IMR-90 (cell line): Measurements from ENCODE around the gene SRP14. TPM values are rescaled to one million over a fixed set of nuclear protein-coding genes. Genes with fewer than 3 reads are reported as not detected.

Experiments used
- ATAC-seq: fragments of 200-7000 bp; cut with Tn5 transposase; 2 replicates; pipeline ENCODE4 v1.9.1; 2020; ENCODE audit warnings: low read depth, mild to moderate bottlenecking, moderate library complexity
- BruUV-seq: library from RNA; stranded (reverse); fragments of 400-500 nt; replicated peaks from 2 replicates; lab custom pipeline; 2021; lab: Mats Ljungman, UMichigan
- CTCF ChIA-PET: fragments of 300-600 bp; formaldehyde crosslinking; extraction: SDS; loops from one replicate; lab custom pipeline; 2021; ENCODE audit warnings: antibody characterized with exemption; lab: Yijun Ruan, JAX
- POLR2A ChIA-PET: fragments of 300-600 bp; sonication (Branson Sonifier 250); formaldehyde crosslinking; loops from one replicate; lab custom pipeline; 2022; ENCODE audit warnings: antibody characterized with exemption; ENCODE audit not compliant: unreplicated experiment; lab: Charles Lee
- DNase-seq: peaks from one replicate; pipeline ENCODE4 v3.0.0; 2013
- H2AFZ ChIP-seq: replicated peaks from 2 replicates; pipeline ENCODE3; 2013; ENCODE audit warnings: low read length, mild to moderate bottlenecking; ENCODE audit not compliant: poor library complexity
- H2AK5ac ChIP-seq: 2 replicates; pipeline ENCODE4 v1.6.1; 2013; ENCODE audit warnings: low read depth, low read length, inconsistent platforms
- H2AK9ac ChIP-seq: replicated peaks from 2 replicates; pipeline ENCODE3; 2013; ENCODE audit warnings: mild to moderate bottlenecking, low read depth, low read length, moderate library complexity; ENCODE audit not compliant: poor library complexity
- H2BK120ac ChIP-seq: 2 replicates; pipeline ENCODE4 v1.6.1; 2013; ENCODE audit warnings: low read depth, low read length, inconsistent platforms
- H2BK15ac ChIP-seq: 3 replicates; pipeline ENCODE4 v1.6.1; 2013; ENCODE audit warnings: low read depth, low read length, inconsistent platforms
- H2BK20ac ChIP-seq: 2 replicates; pipeline ENCODE4 v1.6.1; 2013; ENCODE audit warnings: low read depth, mild to moderate bottlenecking, inconsistent platforms, low read length, moderate library complexity
- H2BK5ac ChIP-seq: 2 replicates; pipeline ENCODE4 v1.6.1; 2013; ENCODE audit warnings: mild to moderate bottlenecking, low read depth, low read length, inconsistent platforms; ENCODE audit not compliant: poor library complexity, severe bottlenecking
- H3K14ac ChIP-seq: replicated peaks from 2 replicates; pipeline ENCODE4 v1.6.1; 2013; ENCODE audit warnings: low read depth, low read length, inconsistent platforms
- H3K18ac ChIP-seq: 2 replicates; pipeline ENCODE4 v1.6.1; 2013; ENCODE audit warnings: low read depth, low read length, control low read depth
- H3K23ac ChIP-seq: 2 replicates; pipeline ENCODE4 v1.6.1; 2013; ENCODE audit warnings: low read depth, low read length, inconsistent platforms
- H3K27ac ChIP-seq: 2 replicates; pipeline ENCODE4 v1.5.1; 2013; ENCODE audit warnings: mild to moderate bottlenecking, control low read depth, low read length; ENCODE audit not compliant: insufficient read depth
- H3K27me3 ChIP-seq: 2 replicates; pipeline ENCODE4 v1.6.1; 2013; ENCODE audit warnings: low read length; ENCODE audit not compliant: control insufficient read depth, insufficient read depth
- H3K36me3 ChIP-seq: 2 replicates; pipeline ENCODE4 v1.6.1; 2013; ENCODE audit warnings: low read length, mixed read lengths; ENCODE audit not compliant: control insufficient read depth, insufficient read depth
- H3K4ac ChIP-seq: 2 replicates; pipeline ENCODE4 v1.6.1; 2013; ENCODE audit warnings: low read depth, low read length, inconsistent platforms
- H3K4me1 ChIP-seq: 2 replicates; pipeline ENCODE4 v1.6.1; 2013; ENCODE audit warnings: low read length, mixed read lengths; ENCODE audit not compliant: control insufficient read depth, insufficient read depth
- H3K4me2 ChIP-seq: 2 replicates; pipeline ENCODE4 v1.6.1; 2013; ENCODE audit warnings: low read depth, mild to moderate bottlenecking, control low read depth, low read length, moderate library complexity
- H3K4me3 ChIP-seq: 2 replicates; pipeline ENCODE4 v1.5.1; 2013; ENCODE audit warnings: low read depth, mild to moderate bottlenecking, control low read depth, low read length, moderate library complexity; ENCODE audit not compliant: insufficient read depth
- H3K56ac ChIP-seq: 2 replicates; pipeline ENCODE4 v1.6.1; 2013; ENCODE audit warnings: low read length, inconsistent platforms; ENCODE audit not compliant: insufficient read depth; ENCODE audit errors: extremely low read depth
- H3K79me1 ChIP-seq, 2 experiments: 2 replicates each; pipeline ENCODE4 v1.6.1; 2013; ENCODE audit warnings: low read length in 2 of 2, inconsistent platforms in 1 of 2, low read depth in 1 of 2
- H3K9ac ChIP-seq: 2 replicates; pipeline ENCODE4 v1.6.1; 2013; ENCODE audit warnings: low read depth, low read length, control low read depth
- H3K9me1 ChIP-seq: 2 replicates; pipeline ENCODE4 v1.6.1; 2013; ENCODE audit warnings: low read length, inconsistent platforms; ENCODE audit not compliant: insufficient read depth
- H3K9me3 ChIP-seq: 2 replicates; pipeline ENCODE4 v1.6.1; 2013; ENCODE audit warnings: low read length; ENCODE audit not compliant: control insufficient read depth, insufficient read depth
- H4K20me1 ChIP-seq: 2 replicates; pipeline ENCODE4 v1.6.1; 2013; ENCODE audit warnings: low read length, inconsistent platforms; ENCODE audit not compliant: insufficient read depth
- H4K5ac ChIP-seq: 2 replicates; pipeline ENCODE4 v1.6.1; 2013; ENCODE audit warnings: mild to moderate bottlenecking, low read depth, low read length, control low read depth
- H4K8ac ChIP-seq, 2 experiments: 2 replicates each; pipeline ENCODE4 v1.6.1; 2013; ENCODE audit warnings: low read depth in 2 of 2, low read length in 2 of 2, control low read depth in 1 of 2, inconsistent platforms in 1 of 2
- H4K91ac ChIP-seq: 2 replicates; pipeline ENCODE4 v1.6.1; 2013; ENCODE audit warnings: low read depth, low read length, inconsistent platforms; ENCODE audit not compliant: insufficient read depth
- MAFK ChIP-seq: IDR thresholded peaks from 2 replicates; pipeline ENCODE4 v1.6.1; 2012; ENCODE audit warnings: low read depth, low read length, improper control_type of control experiment
- NFE2L2 ChIP-seq: fragments of 150-350 bp; IDR thresholded peaks from 2 replicates; pipeline ENCODE4 v1.6.1; 2016; ENCODE audit warnings: low read depth, mild to moderate bottlenecking, low read length
- WGBS, 2 experiments: methylation state at CpG; one replicate each; pipeline versions ENCODE4 v1.1.5 to v1.1.7; 2013; ENCODE audit warnings: missing lambda C conversion rate in 2 of 2; ENCODE audit not compliant: insufficient read length in 1 of 2; ENCODE audit errors: extremely low coverage in 2 of 2; 5-methylcytosine and 5-hydroxymethylcytosine counted together
- dilution Hi-C: fragments of 300-500 bp; cut with HindIII; formaldehyde crosslinking; loops from one replicate; pipeline ENCODE4 v1.14.3; 2018; ENCODE audit warnings: low sequenced_read_pairs; ENCODE audit not compliant: unreplicated experiment
- in situ Hi-C: fragments of 300-500 bp; cut with MboI; formaldehyde crosslinking; loops from 3 replicates; pipeline ENCODE4 v1.14.3; 2019; ENCODE audit warnings: low sequenced_read_pairs, inconsistent platforms, mixed read lengths
- intact Hi-C: fragments of 100-400 bp; cut with micrococcal nuclease; formaldehyde crosslinking; loops from 2 replicates; pipeline ENCODE4 v1.10.0; 2022
- polyA plus RNA-seq, 3 experiments: library from polyadenylated mRNA; depleted of rRNA; stranded (reverse); fragments of >200 nt; gene quantifications; 2 replicates each; pipeline ENCODE4 v1.2.3, GENCODE V29; 2012; ENCODE audit warnings: low replicate concordance in 1 of 3
- total RNA-seq: library from RNA; depleted of rRNA; stranded (reverse); fragments of >200 nt; gene quantifications from 2 replicates; pipeline ENCODE4 v1.2.3, GENCODE V29; 2012

Gene SRP14
- total and polyA plus RNA-seq, 2 of the 4 experiments (the other 2 are of a cell fraction): 106 to 295 TPM

DNA sequence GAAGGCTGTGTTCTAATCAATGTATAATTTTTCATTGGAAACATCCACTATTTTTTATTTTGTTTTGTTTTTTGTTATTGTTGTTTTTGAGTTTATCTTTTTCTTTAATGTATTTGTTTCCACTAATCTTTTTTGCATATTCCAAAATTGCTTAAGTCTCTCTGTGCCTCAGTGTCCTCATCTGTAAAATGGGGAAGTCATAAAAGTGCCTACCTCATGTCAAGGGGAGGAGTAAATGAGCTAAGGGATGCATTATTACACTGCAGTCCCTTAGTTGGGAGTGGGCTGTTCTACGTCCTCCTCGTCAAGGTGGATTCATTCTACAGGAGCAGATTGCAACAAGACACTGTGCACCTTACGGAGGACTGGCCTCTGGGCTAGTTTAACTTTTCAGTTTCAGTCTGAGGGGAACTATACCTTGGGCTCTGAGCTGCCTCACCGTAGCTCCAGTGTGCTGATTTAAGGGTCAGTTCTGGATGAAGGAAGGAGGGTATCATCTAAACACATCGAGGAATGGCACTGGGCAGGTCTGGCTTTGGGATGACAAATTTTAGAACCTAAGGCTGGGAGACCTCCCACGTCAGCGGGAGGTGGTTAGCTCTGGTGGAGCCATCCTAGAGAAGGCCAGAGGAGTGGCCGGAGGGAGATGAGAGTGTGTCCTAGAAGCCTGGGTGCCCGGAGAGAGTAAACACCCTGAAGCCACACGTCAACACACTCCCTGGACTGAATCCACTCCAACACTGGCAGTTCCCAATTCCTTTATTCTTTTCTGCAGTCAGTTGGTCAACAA lies 5.1 kb upstream of the SRP14 start:
- Histone ChIP-seq H4K8ac (peak overlapping the region in 1 of 2 experiments; percentile 63; a peak in 1 of 4 replicates), H3K79me1 (peaks cover 10 to 44% of the 10 kb centered on the region in 2 experiments), H3K9me1 (peaks cover 21% of the 10 kb centered on the region), H4K5ac (no peak overlapping the region), H2BK15ac (no peak overlapping the region), H4K20me1 (no peaks in the 10 kb centered on the region), H2BK120ac (no peak overlapping the region), H2BK5ac (no peak overlapping the region), H3K56ac (no peak overlapping the region), H3K27me3 (no peaks in the 10 kb centered on the region), H2AFZ (no peak overlapping the region), H2AK5ac (0 out of 2 replicates have a peak overlapping the region, but pooled peaks have one; percentile 24), H3K36me3 (no peaks in the 10 kb centered on the region), H3K27ac (no peak overlapping the region), H3K4me1 (peaks cover 21% of the 10 kb centered on the region), H3K4me2 (no peak overlapping the region), H3K18ac (no peak overlapping the region), H3K4me3 (no peak overlapping the region), H3K4ac (no peak overlapping the region; the same call in 1 of the 2 replicates), H3K9ac (no peak overlapping the region), H4K91ac (no peak overlapping the region), H3K9me3 (no peaks in the 10 kb centered on the region), H3K14ac (no peak overlapping the region), H2BK20ac (no peak overlapping the region), H3K23ac (no peak overlapping the region), H2AK9ac (peak overlapping the region; percentile 38)
- dilution Hi-C loops (no loop called here), in situ Hi-C loops (loop anchor here (10.0 kb wide), 1 partner anchor 381 kb away; no protein-coding TSS in a partner anchor), intact Hi-C loops (loop anchor here (2.0 kb wide), 1 partner anchor 65 kb away; the partner anchor contains the start of gene BMF)
- no peak for ATAC-seq
- DNase-seq: no peak
- ChIA-PET CTCF (interaction anchor here (0.6 kb wide), 1 partner anchor 429 kb away, joined by 3 read pairs; no protein-coding TSS in a partner anchor), POLR2A (no interaction called here)
- no TSS peak for BruUV-seq
- TF ChIP-seq NFE2L2 (no peak), MAFK (no peak)
- 84% methylated on average over 5 of the region's 10 CpGs; no CpG with 5 or more reads in 1 of the 2 experiments for WGBS, 2 experiments
